Right lobe of liver (tissue), 4 donors: ENCODE results near the gene RABEP2.

Experiments
- CTCF ChIP-seq, 4 donors: fragments of 200-600 bp in 3 of 4; fragments of 450-650 bp in 1 of 4; IDR thresholded peaks; one replicate each; pipeline versions ENCODE4 v1.5.1 to v1.8.0; 2016 to 2022; ENCODE audit warnings: antibody characterized with exemption in 4 of 4, mild to moderate bottlenecking in 2 of 4
- POLR2A ChIP-seq: fragments of 450-650 bp; IDR thresholded peaks from one replicate; pipeline ENCODE4 v1.6.1; 2017; ENCODE audit warnings: antibody characterized with exemption, mild to moderate bottlenecking
- donor health status: DM: no; HTN: no; CAD: no.
- donor health status: DM: no; HTN: no; CAD: no.
- donor health status: DM: no; HTN: yes; CAD: no.

GRCh38 chr16:28875134-28876018, 49.7 kb downstream of the RABEP2 start:
- TF ChIP-seq CTCF (IDR thresholded peaks at IDR 0.05), result no peak
- no peak for TF ChIP-seq POLR2A
